Peyer's patch (tissue), 4 donors: ENCODE data around the gene RSRC1.

Experiments used
- POLR2A ChIP-seq, 2 donors: fragments of 450-650 bp; IDR thresholded peaks; one replicate each; pipeline ENCODE4 v1.5.1; 2017; ENCODE audit warnings: antibody characterized with exemption in 2 of 2, mild to moderate bottlenecking in 2 of 2, moderate library complexity in 2 of 2
- TF ChIP-seq, protein P1 (sequence below), 6 experiments: fragments of 450-650 bp in 4 of 6; fragments of 200-600 bp in 2 of 6; sonication (generic) in 1 of 6; IDR thresholded peaks; one replicate each; pipeline ENCODE4 v1.5.1; 2017 to 2019; ENCODE audit warnings: antibody characterized with exemption in 6 of 6, mild to moderate bottlenecking in 3 of 6, moderate library complexity in 1 of 6

DNA sequence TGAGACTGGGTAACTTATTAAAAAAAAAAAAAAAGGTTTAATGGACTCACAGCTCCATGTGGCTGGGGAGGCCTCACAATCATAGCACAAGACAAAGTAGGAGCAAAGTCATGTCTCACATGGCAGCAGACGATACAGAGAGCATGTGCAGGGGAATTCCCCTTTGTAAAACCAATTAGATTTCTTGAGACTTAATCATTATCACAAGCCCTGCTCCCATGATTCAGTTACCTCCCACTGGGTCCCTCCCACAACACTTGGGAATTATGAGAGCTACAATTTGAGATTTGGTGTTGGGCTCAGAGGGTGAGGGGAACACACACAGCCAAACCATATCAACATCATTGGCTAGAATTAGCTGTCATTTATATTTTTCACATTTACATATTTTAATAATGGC, 221.0 kb downstream of the RSRC1 start:
- TF ChIP-seq, protein P1, sequence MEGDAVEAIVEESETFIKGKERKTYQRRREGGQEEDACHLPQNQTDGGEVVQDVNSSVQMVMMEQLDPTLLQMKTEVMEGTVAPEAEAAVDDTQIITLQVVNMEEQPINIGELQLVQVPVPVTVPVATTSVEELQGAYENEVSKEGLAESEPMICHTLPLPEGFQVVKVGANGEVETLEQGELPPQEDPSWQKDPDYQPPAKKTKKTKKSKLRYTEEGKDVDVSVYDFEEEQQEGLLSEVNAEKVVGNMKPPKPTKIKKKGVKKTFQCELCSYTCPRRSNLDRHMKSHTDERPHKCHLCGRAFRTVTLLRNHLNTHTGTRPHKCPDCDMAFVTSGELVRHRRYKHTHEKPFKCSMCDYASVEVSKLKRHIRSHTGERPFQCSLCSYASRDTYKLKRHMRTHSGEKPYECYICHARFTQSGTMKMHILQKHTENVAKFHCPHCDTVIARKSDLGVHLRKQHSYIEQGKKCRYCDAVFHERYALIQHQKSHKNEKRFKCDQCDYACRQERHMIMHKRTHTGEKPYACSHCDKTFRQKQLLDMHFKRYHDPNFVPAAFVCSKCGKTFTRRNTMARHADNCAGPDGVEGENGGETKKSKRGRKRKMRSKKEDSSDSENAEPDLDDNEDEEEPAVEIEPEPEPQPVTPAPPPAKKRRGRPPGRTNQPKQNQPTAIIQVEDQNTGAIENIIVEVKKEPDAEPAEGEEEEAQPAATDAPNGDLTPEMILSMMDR (IDR thresholded peaks at IDR 0.05) = no peak
- no peak for TF ChIP-seq POLR2A (IDR thresholded peaks at IDR 0.05)
